PC-3 (cell line): ENCODE results near the gene FHAD1.

ENCODE experiments used
- EZH2 ChIP-seq: fragments of 300-600 bp; sonication (generic); IDR thresholded peaks from one replicate; pipeline ENCODE4 v1.6.1; 2017; ENCODE audit warnings: antibody characterized with exemption, mild to moderate bottlenecking, low read length; ENCODE audit not compliant: unreplicated experiment
- TF ChIP-seq, protein P1 (sequence below): fragments of 300-600 bp; sonication (generic); conservative IDR thresholded peaks from 2 replicates; pipeline ENCODE4 v1.5.1; 2017; ENCODE audit warnings: antibody characterized with exemption, low read depth, mild to moderate bottlenecking, low read length

DNA sequence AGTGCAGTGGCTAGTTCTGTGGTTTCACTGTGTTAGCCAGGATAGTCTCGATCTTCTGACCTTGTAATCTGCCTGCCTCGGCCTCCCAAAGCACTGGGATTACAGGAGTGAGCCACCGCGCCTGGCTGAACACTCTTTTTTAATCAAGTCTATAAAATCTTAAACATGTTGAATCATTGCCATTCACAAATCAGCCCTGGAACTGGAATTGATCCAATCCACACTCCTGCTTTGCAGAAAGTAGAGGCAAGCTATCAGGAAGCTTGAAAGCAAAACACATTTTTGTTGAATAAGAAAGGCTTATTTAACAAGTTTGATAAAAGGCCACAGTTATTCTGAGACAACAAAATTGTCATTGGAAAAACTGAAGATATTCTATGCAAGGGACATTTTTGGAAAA is 144.3 kb downstream of the FHAD1 start:
- TF ChIP-seq, protein P1, sequence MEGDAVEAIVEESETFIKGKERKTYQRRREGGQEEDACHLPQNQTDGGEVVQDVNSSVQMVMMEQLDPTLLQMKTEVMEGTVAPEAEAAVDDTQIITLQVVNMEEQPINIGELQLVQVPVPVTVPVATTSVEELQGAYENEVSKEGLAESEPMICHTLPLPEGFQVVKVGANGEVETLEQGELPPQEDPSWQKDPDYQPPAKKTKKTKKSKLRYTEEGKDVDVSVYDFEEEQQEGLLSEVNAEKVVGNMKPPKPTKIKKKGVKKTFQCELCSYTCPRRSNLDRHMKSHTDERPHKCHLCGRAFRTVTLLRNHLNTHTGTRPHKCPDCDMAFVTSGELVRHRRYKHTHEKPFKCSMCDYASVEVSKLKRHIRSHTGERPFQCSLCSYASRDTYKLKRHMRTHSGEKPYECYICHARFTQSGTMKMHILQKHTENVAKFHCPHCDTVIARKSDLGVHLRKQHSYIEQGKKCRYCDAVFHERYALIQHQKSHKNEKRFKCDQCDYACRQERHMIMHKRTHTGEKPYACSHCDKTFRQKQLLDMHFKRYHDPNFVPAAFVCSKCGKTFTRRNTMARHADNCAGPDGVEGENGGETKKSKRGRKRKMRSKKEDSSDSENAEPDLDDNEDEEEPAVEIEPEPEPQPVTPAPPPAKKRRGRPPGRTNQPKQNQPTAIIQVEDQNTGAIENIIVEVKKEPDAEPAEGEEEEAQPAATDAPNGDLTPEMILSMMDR, result no peak
- no peak for TF ChIP-seq EZH2
